GM13976 (cell line): ENCODE measurements around the gene ZNRF1.

Experiments
- DNase-seq: peaks from one replicate; pipeline ENCODE4 v3.0.0; 2012; ENCODE audit warnings: low spot score
- CTCF ChIP-seq: IDR thresholded peaks from 2 replicates; pipeline ENCODE4 v1.5.1; 2012; ENCODE audit warnings: borderline replicate concordance, mild to moderate bottlenecking; ENCODE audit not compliant: insufficient read depth; ENCODE audit errors: extremely low read depth, missing control alignments, control extremely low read depth
- in situ Hi-C: fragments of 300-500 bp; cut with MboI; formaldehyde crosslinking; loops from one replicate; pipeline ENCODE4 v1.12.0; 2022; ENCODE audit warnings: low sequenced_read_pairs, mixed read lengths, inconsistent platforms; ENCODE audit not compliant: unreplicated experiment

ZNRF1 gene

DNA sequence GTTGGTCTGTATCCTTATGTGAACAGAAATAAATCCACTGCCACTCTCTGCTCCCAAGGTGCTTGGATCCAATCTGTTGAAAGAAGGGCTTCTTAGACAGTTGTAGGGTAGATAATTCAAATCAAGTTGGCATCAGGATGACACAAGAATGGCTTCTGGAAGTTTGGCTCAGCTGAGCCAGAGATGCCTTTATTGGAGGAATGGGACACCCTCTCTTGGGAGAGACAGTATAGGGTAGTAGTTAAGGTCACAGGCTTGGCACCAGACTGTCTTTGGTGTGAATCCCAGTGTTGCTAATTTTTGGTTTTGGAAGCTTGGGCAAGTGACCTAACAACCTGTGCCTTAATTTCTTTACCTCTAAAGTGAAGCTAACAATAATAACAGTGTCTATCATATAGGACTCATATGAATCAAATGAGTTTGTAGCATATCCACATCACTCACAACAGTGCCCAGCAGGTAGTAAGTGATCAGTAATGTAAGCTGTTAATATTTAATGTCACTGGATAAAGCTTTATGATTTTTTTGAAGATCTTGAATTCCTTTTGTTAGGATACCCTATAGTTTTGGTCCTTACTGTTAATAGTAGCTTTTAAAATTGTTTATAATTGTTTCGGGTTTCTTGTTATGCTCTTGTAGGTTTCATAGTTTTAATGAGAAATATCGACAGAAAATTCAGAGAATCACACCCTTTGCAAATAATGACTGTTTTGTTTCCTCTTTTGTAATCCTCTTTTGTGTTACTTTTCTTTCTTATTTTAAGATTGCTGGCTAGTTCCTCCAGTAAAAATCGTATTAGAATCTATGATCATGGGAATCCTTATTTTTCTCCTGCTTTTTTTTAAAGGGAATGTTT, 19.1 kb downstream of the ZNRF1 start:
- no peak for DNase-seq
- TF ChIP-seq CTCF = no peak
- in situ Hi-C loops = no loop called here

GRCh38 chr16:75019007-75019406, 20.2 kb downstream of the ZNRF1 start:
- no peak for DNase-seq
- in situ Hi-C loops = no loop called here
- TF ChIP-seq CTCF = no peak

- in situ Hi-C loops = no loop called here
- no peak for TF ChIP-seq CTCF
- no peak for DNase-seq
These were observed 20.8 kb downstream of the ZNRF1 start for GRCh38 chr16:75019586-75019985.

GRCh38 chr16:75021410-75021809, 22.6 kb downstream of the ZNRF1 start:
- in situ Hi-C loops = no loop called here

GRCh38 chr16:75022567-75022966, 23.7 kb downstream of the ZNRF1 start:
- no peak for TF ChIP-seq CTCF
- DNase-seq = no peak
- in situ Hi-C loops = no loop called here

More at GRCh38 chr16:75021410-75021809, 22.6 kb downstream of the ZNRF1 start:
- no peak for DNase-seq
- TF ChIP-seq CTCF = no peak

- DNase-seq = no peak
- in situ Hi-C loops = no loop called here
- no peak for TF ChIP-seq CTCF
These were observed 24.2 kb downstream of the ZNRF1 start for GRCh38 chr16:75023009-75023408.
